Measurements from ENCODE around the gene AK9. TPM values are rescaled to one million over a fixed set of nuclear protein-coding genes. Genes with fewer than 3 reads are reported as not detected.

AK9 gene
- total and polyA plus RNA-seq, 11 donors: 6.6 to 17.0 (median 9.1) TPM

DNA sequence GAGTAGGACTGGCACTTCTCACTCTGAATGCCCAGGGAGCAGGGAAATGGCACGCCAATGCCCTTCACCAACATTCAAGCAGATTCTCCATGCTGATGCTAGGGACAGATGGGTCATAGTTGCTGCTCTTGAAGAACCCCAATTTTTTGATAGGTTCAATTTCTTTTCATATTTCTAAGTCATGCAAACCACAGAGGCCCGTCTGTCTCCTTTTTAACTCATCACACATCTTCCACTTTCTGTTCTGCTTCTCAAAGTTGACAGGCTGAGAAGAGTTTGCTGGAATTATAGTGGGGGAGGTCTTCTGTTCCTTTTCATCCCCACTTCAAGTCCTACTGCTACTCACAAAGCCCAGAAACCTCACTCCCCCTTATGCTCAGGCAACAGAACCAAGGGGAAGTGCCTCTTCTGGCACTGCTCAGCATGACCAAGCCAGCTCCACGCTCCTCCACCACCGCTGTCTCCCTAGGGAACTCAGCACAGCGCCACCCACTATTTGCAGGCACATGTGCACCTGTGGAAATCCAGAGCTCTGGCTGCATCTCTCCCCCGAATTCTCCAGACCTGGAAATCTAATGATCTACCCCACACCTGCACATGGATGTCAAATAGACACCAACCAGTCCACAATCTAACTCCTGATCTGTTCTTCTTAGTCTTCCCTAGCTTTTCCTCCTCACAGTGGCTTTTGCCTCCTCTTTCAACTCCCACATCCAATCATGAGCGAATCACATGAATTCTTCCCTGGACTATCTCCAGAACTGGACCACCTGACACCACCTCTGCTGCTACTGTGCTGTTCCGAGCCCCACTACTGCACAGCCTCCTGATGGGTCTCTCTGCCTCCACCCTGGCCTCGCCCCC, 218.6 kb downstream of the AK9 start:
- Histone ChIP-seq H3K4me1 (peaks cover 0 to 12% (median 0%) of the 10 kb centered on the region in 12 donors), H3K9me3 (no peaks in the 10 kb centered on the region), H3K27ac (no peak overlapping the region), H3K36me3 (peaks cover 2 to 100% (median 94%) of the 10 kb centered on the region in 9 donors), H3K27me3 (no peaks in the 10 kb centered on the region), H3K4me3 (no peak overlapping the region)
- DNase-seq (no peak), ATAC-seq (no peak)
- 92 to 96% (median 95%) methylated on average over 9 of the region's 9 CpGs for WGBS, 4 donors
- intact Hi-C loops (cut with DNase I): no loop called here
- TF ChIP-seq POLR2A (IDR thresholded peaks at IDR 0.05): no peak
- TF ChIP-seq, protein P1, sequence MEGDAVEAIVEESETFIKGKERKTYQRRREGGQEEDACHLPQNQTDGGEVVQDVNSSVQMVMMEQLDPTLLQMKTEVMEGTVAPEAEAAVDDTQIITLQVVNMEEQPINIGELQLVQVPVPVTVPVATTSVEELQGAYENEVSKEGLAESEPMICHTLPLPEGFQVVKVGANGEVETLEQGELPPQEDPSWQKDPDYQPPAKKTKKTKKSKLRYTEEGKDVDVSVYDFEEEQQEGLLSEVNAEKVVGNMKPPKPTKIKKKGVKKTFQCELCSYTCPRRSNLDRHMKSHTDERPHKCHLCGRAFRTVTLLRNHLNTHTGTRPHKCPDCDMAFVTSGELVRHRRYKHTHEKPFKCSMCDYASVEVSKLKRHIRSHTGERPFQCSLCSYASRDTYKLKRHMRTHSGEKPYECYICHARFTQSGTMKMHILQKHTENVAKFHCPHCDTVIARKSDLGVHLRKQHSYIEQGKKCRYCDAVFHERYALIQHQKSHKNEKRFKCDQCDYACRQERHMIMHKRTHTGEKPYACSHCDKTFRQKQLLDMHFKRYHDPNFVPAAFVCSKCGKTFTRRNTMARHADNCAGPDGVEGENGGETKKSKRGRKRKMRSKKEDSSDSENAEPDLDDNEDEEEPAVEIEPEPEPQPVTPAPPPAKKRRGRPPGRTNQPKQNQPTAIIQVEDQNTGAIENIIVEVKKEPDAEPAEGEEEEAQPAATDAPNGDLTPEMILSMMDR (IDR thresholded peaks at IDR 0.05): no peak

GRCh38 chr6:109471105-109471810, 219.7 kb downstream of the AK9 start:
- Histone ChIP-seq H3K4me3 (no peak overlapping the region), H3K27me3 (no peaks in the 10 kb centered on the region), H3K4me1 (peaks cover 0 to 3% (median 0%) of the 10 kb centered on the region in 12 donors), H3K27ac (no peak overlapping the region), H3K36me3 (peaks cover 2 to 100% (median 95%) of the 10 kb centered on the region in 9 donors), H3K9me3 (no peaks in the 10 kb centered on the region)
- WGBS, 4 donors: 92 to 100% (median 97%) methylated on average over 5 of the region's 5 CpGs
- ATAC-seq: no peak
- intact Hi-C loops (cut with DNase I): no loop called here
- no peak for DNase-seq
- TF ChIP-seq POLR2A (IDR thresholded peaks at IDR 0.05): no peak
- TF ChIP-seq, protein P1 (IDR thresholded peaks at IDR 0.05): no peak

- Histone ChIP-seq H3K27ac (no peak overlapping the region), H3K27me3 (no peaks in the 10 kb centered on the region), H3K36me3 (peaks cover 2 to 100% (median 95%) of the 10 kb centered on the region in 9 donors), H3K4me1 (peaks cover 0 to 9% (median 0%) of the 10 kb centered on the region in 12 donors), H3K9me3 (no peaks in the 10 kb centered on the region), H3K4me3 (no peak overlapping the region)
- intact Hi-C loops (cut with DNase I): no loop called here
- no peak for DNase-seq
- WGBS, 4 donors: 90 to 92% (median 92%) methylated on average over 5 of the region's 5 CpGs
- ATAC-seq: no peak
- no peak for TF ChIP-seq POLR2A (IDR thresholded peaks at IDR 0.05)
- TF ChIP-seq, protein P1 (IDR thresholded peaks at IDR 0.05): no peak
These were observed 221.3 kb downstream of the AK9 start for GRCh38 chr6:109469591-109470189.

DNA sequence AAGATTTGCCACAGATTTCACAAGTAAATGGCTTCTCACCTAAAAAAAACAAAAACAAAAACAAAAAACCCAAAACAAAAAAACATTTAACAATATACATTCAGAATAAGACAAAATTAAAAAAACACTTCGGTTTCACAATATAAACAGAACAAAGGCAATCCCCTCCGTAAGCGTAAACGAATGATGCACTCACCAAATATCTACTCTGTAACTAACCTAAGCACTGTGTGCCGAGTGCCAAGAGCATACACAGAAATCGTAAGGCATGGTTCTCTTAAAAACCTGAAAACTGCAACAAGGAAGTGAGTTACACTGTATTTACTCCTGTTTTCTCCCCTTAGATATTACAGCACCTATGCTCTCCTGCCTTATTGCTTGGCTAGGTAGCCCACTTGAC, 223.3 kb downstream of the AK9 start:
- no peak for ATAC-seq
- Histone ChIP-seq H3K27ac (no peak overlapping the region), H3K4me3 (no peak overlapping the region), H3K27me3 (no peaks in the 10 kb centered on the region), H3K9me3 (no peaks in the 10 kb centered on the region), H3K36me3 (peaks cover 0 to 100% (median 94%) of the 10 kb centered on the region in 9 donors), H3K4me1 (peaks cover 0 to 9% (median 0%) of the 10 kb centered on the region in 12 donors)
- intact Hi-C loops (cut with DNase I): no loop called here
- TF ChIP-seq, protein P1 (IDR thresholded peaks at IDR 0.05): no peak
- no peak for TF ChIP-seq POLR2A (IDR thresholded peaks at IDR 0.05)
- WGBS, 4 donors: 92 to 95% (median 93%) methylated on average over 6 of the region's 6 CpGs
- no peak for DNase-seq
